ENCODE data around the gene IL1R2. TPM values are rescaled to one million over a fixed set of nuclear protein-coding genes. Genes with fewer than 3 reads are reported as not detected.

Gene IL1R2
- total RNA-seq, 4 donors from 2014 or later, result 7.1 to 52.4 (median 29.9) TPM

- Histone ChIP-seq H3K27ac (no peak overlapping the region), H3K27me3 (no peaks in the 10 kb centered on the region), H3K9me3 (no peaks in the 10 kb centered on the region), H3K36me3 (no peaks in the 10 kb centered on the region), H3K4me1 (peaks cover 0 to 10% (median 0%) of the 10 kb centered on the region in 4 donors), H3K4me3 (no peak overlapping the region)
- no peak for DNase-seq
- 80 to 95% methylated on average over 8 of the region's 8 CpGs for WGBS, 2 donors (ENCODE audit: low coverage in 1 of 2)
- in situ Hi-C loops (cut with MboI; ENCODE audit: low pct_ligation_motif_present in 1 of 4, low pct_unique_long_range_greater_than_20kb in 1 of 4, low sequenced_read_pairs in 3 of 4), result loop anchor here (10.0 to 25.0 kb wide), 5 partner anchors 143 to 426 kb away; partner anchors contain the start of gene IL18R1 (in 2 of the 4)
- intact Hi-C loops (cut with DNase I; ENCODE audit: low total_unique reads), result no loop called here
- no peak for TF ChIP-seq POLR2A (IDR thresholded peaks at IDR 0.05)
- TF ChIP-seq EP300 (IDR thresholded peaks at IDR 0.05; ENCODE audit: low read depth), result no peak
- no peak for TF ChIP-seq CTCF (IDR thresholded peaks at IDR 0.05)
Observed at GRCh38 chr2:102018823-102019445, 27.2 kb downstream of the IL1R2 start.

- Histone ChIP-seq H3K27ac (peak overlapping the region in 3 of 4 donors; percentile 12 to 58 (median 44)), H3K9me3 (no peaks in the 10 kb centered on the region), H3K27me3 (no peaks in the 10 kb centered on the region), H3K4me1 (peaks cover 0 to 10% (median 0%) of the 10 kb centered on the region in 4 donors), H3K36me3 (no peaks in the 10 kb centered on the region), H3K4me3 (no peak overlapping the region)
- TF ChIP-seq CTCF (IDR thresholded peaks at IDR 0.05) (peak; percentile 98 to 99 (median 98)), POLR2A (IDR thresholded peaks at IDR 0.05) (no peak), POLR2AphosphoS5 (IDR thresholded peaks at IDR 0.05) (peak in 1 of 3 donors; percentile 27), EP300 (IDR thresholded peaks at IDR 0.05; ENCODE audit: low read depth) (no peak)
- peak; percentile 89 for DNase-seq
- in situ Hi-C loops (cut with MboI; ENCODE audit: low pct_ligation_motif_present in 1 of 4, low pct_unique_long_range_greater_than_20kb in 1 of 4, low sequenced_read_pairs in 3 of 4) (loop anchor here (5.0 to 25.0 kb wide), 8 partner anchors 124 to 417 kb away; partner anchors contain the start of genes IL18R1 (in 1 of the 4) and IL1R1 (in 1 of the 4)), intact Hi-C loops (cut with DNase I; ENCODE audit: low total_unique reads) (loop anchor here (2.0 to 10.0 kb wide), 3 partner anchors 137 to 334 kb away; partner anchors contain the start of gene IL18R1)
- 14% methylated on average over 18 of the region's 18 CpGs; no CpG with 5 or more reads in 1 of the 2 donors for WGBS, 2 donors (ENCODE audit: low coverage in 1 of 2)
Observed at GRCh38 chr2:102020596-102021170, 28.9 kb downstream of the IL1R2 start.

- intact Hi-C loops (cut with DNase I; ENCODE audit: low total_unique reads), result loop anchor here (2.0 to 10.0 kb wide), 3 partner anchors 136 to 333 kb away; partner anchors contain the start of gene IL18R1
- H3K9me3 ChIP-seq, result no peaks in the 10 kb centered on the region
- 75% methylated on average over 6 of the region's 6 CpGs; no CpG with 5 or more reads in 1 of the 2 donors for WGBS, 2 donors (ENCODE audit: low coverage in 1 of 2)
- peak in 1 of 3 donors; percentile 32 for TF ChIP-seq POLR2AphosphoS5 (IDR thresholded peaks at IDR 0.05)
- TF ChIP-seq POLR2A (IDR thresholded peaks at IDR 0.05), result no peak
- TF ChIP-seq CTCF (IDR thresholded peaks at IDR 0.05), result no peak
- peak; percentile 9 for TF ChIP-seq EP300 (IDR thresholded peaks at IDR 0.05; ENCODE audit: low read depth)
- in situ Hi-C loops (cut with MboI; ENCODE audit: low pct_ligation_motif_present in 1 of 4, low pct_unique_long_range_greater_than_20kb in 1 of 4, low sequenced_read_pairs in 3 of 4), result loop anchor here (5.0 to 25.0 kb wide), 8 partner anchors 123 to 416 kb away; partner anchors contain the start of genes IL18R1 (in 1 of the 4) and IL1R1 (in 1 of the 4)
- no peak overlapping the region for H3K4me3 ChIP-seq
- DNase-seq, result no peak
- H3K36me3 ChIP-seq, result no peaks in the 10 kb centered on the region
- no peaks in the 10 kb centered on the region for H3K27me3 ChIP-seq
- H3K4me1 ChIP-seq, result peaks cover 0 to 15% (median 0%) of the 10 kb centered on the region in 4 donors
- peak overlapping the region; percentile 12 to 58 (median 34) for H3K27ac ChIP-seq
Observed at GRCh38 chr2:102021779-102022178, 30.0 kb downstream of the IL1R2 start.
